Measurements from ENCODE around the gene DCHS1. TPM values are rescaled to one million over a fixed set of nuclear protein-coding genes. Genes with fewer than 3 reads are reported as not detected.
A peak's percentile ranks its signal among the peaks of the same experiment; 100 is the strongest.

The DCHS1 gene
- total and polyA plus RNA-seq, 2 of the 13 experiments (the other 11 are each of a cell fraction or from before 2014, with no cell fraction given) = under 0.01 to 0.03 TPM

GRCh38 chr11:6612213-6613041, 43.2 kb downstream of the DCHS1 start, which contains the start of gene TAF10 (continued):
- TF ChIP-seq SALL1 (CRISPR knock-in tag; IDR thresholded peaks at IDR 0.05) = peak; percentile 85
- TF ChIP-seq ZNF816 (CRISPR knock-in tag; IDR thresholded peaks at IDR 0.05; ENCODE audit: borderline replicate concordance) = peak; percentile 38; the same call in 1 of the 2 replicates
- TF ChIP-seq ZNF660 (CRISPR knock-in tag; IDR thresholded peaks at IDR 0.05; ENCODE audit: borderline replicate concordance, low read depth) = no peak
- peak; percentile 65 for TF ChIP-seq ZFX (CRISPR knock-in tag; IDR thresholded peaks at IDR 0.05; ENCODE audit: low read depth)
- no peak for TF ChIP-seq NR2F6 (IDR thresholded peaks at IDR 0.05)
- TF ChIP-seq NR2F6 (CRISPR knock-in tag; IDR thresholded peaks at IDR 0.05) = no peak; the same call in none of the 2 replicates
- TF ChIP-seq ZNF761 (CRISPR knock-in tag; conservative IDR thresholded peaks at IDR 0.05) = peak; percentile 76; the same call in 1 of the 2 replicates
- TF ChIP-seq ZNF263 (CRISPR knock-in tag; IDR thresholded peaks at IDR 0.05) = peak; percentile 68; the same call in 1 of the 2 replicates
- no peak for TF ChIP-seq HDAC2 (CRISPR knock-in tag; IDR thresholded peaks at IDR 0.05)
- no peak for TF ChIP-seq USF2 (IDR thresholded peaks at IDR 0.05; ENCODE audit: low read depth, low read length)
- 0 out of 2 replicates have a peak, but pooled peaks have one; percentile 18 for TF ChIP-seq USF2 (CRISPR knock-in tag; IDR thresholded peaks at IDR 0.05; ENCODE audit: borderline replicate concordance)
- no peak for TF ChIP-seq ATAD3A (CRISPR knock-in tag; IDR thresholded peaks at IDR 0.05)
- TF ChIP-seq ZNF691 (CRISPR knock-in tag; IDR thresholded peaks at IDR 0.05; ENCODE audit: borderline replicate concordance, low read depth) = peak; percentile 91
- TF ChIP-seq REXO4 (CRISPR knock-in tag; IDR thresholded peaks at IDR 0.05; ENCODE audit: borderline replicate concordance) = no peak
- no peak for TF ChIP-seq ZBTB7B (CRISPR knock-in tag; IDR thresholded peaks at IDR 0.05)
- no peak for TF ChIP-seq RFX1 (IDR thresholded peaks at IDR 0.05)
- TF ChIP-seq ZNF792 (CRISPR knock-in tag; IDR thresholded peaks at IDR 0.05) = no peak; the same call in 1 of the 2 replicates
- no peak for TF ChIP-seq ZBTB8A (CRISPR knock-in tag; IDR thresholded peaks at IDR 0.05; ENCODE audit: borderline replicate concordance, low read depth)
- TF ChIP-seq ZNF780A (CRISPR knock-in tag; IDR thresholded peaks at IDR 0.05) = no peak
- peak; percentile 35; the same call in 1 of the 2 replicates for TF ChIP-seq BCL6 (CRISPR knock-in tag; IDR thresholded peaks at IDR 0.05)
- TF ChIP-seq MIER2 (CRISPR knock-in tag; IDR thresholded peaks at IDR 0.05) = no peak
- TF ChIP-seq ZNF713 (CRISPR knock-in tag; IDR thresholded peaks at IDR 0.05) = no peak
- TF ChIP-seq SAFB2 (CRISPR knock-in tag; IDR thresholded peaks at IDR 0.05; ENCODE audit: borderline replicate concordance, low read depth) = no peak
- TF ChIP-seq DBP (CRISPR knock-in tag; IDR thresholded peaks at IDR 0.05; ENCODE audit: not compliant biosample characterization) = no peak
- TF ChIP-seq CREBL2 (CRISPR knock-in tag; IDR thresholded peaks at IDR 0.05; ENCODE audit: borderline replicate concordance) = no peak
- no peak for TF ChIP-seq ETV6 (CRISPR knock-in tag; conservative IDR thresholded peaks at IDR 0.05)
- TF ChIP-seq TCF7L2 (IDR thresholded peaks at IDR 0.05; ENCODE audit: low read depth, low read length) = no peak
- no peak for TF ChIP-seq SMAD1 (CRISPR knock-in tag; IDR thresholded peaks at IDR 0.05; ENCODE audit: borderline replicate concordance, low read depth)
- no peak for TF ChIP-seq SMC3 (IDR thresholded peaks at IDR 0.05; ENCODE audit: low read length)
